Type B pancreatic cell (in vitro differentiated cells): Measurements from ENCODE around the gene TSPAN19. TPM values are rescaled to one million over a fixed set of nuclear protein-coding genes. Genes with fewer than 3 reads are reported as not detected.

ENCODE experiments used
- DNase-seq: peaks from one replicate; pipeline ENCODE4 v3.0.0; 2021; ENCODE audit warnings: mixed read lengths; ENCODE audit not compliant: unreplicated experiment; ENCODE audit errors: extremely low spot score
- H3K27ac Mint-ChIP-seq: 2 replicates; pipeline ENCODE4 v1.8.0; 2021; ENCODE audit warnings: mild to moderate bottlenecking, mixed read lengths
- H3K27me3 Mint-ChIP-seq: 2 replicates; pipeline ENCODE4 v1.8.0; 2021; ENCODE audit warnings: mixed read lengths
- H3K36me3 Mint-ChIP-seq: 2 replicates; pipeline ENCODE4 v1.8.0; 2021; ENCODE audit warnings: mixed read lengths
- H3K4me1 Mint-ChIP-seq: one replicate; pipeline ENCODE4 v1.8.0; 2021; ENCODE audit warnings: mixed read lengths; ENCODE audit not compliant: unreplicated experiment
- H3K4me3 Mint-ChIP-seq: 2 replicates; pipeline ENCODE4 v1.8.0; 2021; ENCODE audit warnings: mild to moderate bottlenecking, mixed read lengths
- H3K9me3 Mint-ChIP-seq: 2 replicates; pipeline ENCODE4 v1.8.0; 2021; ENCODE audit warnings: mixed read lengths
- total RNA-seq: library from RNA; stranded (reverse); gene quantifications from 2 replicates; pipeline ENCODE4 v1.2.1, GENCODE V29; 2021; ENCODE audit warnings: low replicate concordance
- TF ChIP-seq, protein P1 (sequence below): fragments of 200-600 bp; sonication (generic); conservative IDR thresholded peaks from 2 replicates; pipeline ENCODE4 v1.5.0; 2021; ENCODE audit warnings: antibody characterized with exemption, mild to moderate bottlenecking

Gene TSPAN19
- total RNA-seq, 1 donor from 2014 or later: 0.56 TPM

DNA sequence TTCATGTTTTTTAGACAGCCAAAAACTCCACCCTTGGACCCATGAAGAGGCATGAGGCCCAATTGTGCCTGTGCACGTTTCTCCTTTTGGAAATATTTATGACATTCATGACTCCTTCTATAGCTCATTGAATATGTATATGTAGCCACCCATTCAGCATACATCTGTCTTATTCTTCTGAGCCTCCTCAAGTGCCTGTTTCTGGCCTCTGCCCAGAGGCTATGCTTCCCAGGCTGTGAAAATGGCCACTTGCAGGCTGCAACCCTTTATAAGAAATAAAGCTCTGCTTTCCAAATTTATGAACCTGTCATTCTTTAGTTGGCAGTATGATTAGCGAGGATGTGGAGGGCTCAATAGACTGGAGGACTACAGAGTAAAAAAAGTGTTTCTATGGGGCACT, 35.3 kb downstream of the TSPAN19 start:
- Mint-ChIP-seq H3K4me1 (peaks cover 4% of the 10 kb centered on the region), H3K27ac (no peak overlapping the region), H3K36me3 (no peaks in the 10 kb centered on the region), H3K4me3 (no peak overlapping the region), H3K27me3 (no peaks in the 10 kb centered on the region), H3K9me3 (no peaks in the 10 kb centered on the region)
- no peak for DNase-seq
- TF ChIP-seq, protein P1, sequence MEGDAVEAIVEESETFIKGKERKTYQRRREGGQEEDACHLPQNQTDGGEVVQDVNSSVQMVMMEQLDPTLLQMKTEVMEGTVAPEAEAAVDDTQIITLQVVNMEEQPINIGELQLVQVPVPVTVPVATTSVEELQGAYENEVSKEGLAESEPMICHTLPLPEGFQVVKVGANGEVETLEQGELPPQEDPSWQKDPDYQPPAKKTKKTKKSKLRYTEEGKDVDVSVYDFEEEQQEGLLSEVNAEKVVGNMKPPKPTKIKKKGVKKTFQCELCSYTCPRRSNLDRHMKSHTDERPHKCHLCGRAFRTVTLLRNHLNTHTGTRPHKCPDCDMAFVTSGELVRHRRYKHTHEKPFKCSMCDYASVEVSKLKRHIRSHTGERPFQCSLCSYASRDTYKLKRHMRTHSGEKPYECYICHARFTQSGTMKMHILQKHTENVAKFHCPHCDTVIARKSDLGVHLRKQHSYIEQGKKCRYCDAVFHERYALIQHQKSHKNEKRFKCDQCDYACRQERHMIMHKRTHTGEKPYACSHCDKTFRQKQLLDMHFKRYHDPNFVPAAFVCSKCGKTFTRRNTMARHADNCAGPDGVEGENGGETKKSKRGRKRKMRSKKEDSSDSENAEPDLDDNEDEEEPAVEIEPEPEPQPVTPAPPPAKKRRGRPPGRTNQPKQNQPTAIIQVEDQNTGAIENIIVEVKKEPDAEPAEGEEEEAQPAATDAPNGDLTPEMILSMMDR: no peak

DNA sequence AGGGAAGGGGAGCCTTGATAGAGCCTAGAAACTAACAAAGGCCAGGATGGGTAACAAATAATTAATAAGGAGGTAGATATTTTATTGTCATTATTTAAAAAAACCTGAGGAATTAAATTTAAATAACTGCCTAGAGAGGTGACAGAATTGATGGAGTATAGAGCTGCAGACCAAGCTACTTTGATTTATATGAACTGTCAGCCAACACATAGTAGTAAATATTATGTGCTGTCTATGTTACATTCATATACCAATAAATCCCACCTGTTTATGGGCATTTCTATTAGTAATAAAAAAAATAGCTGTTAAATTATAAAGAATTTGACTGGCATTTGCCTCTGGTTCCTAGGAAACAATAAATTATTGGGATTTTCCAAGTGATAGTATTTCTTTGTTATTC, 37.7 kb downstream of the TSPAN19 start:
- Mint-ChIP-seq H3K36me3 (no peaks in the 10 kb centered on the region), H3K27ac (no peak overlapping the region), H3K27me3 (no peaks in the 10 kb centered on the region), H3K9me3 (no peaks in the 10 kb centered on the region), H3K4me1 (peaks cover 7% of the 10 kb centered on the region), H3K4me3 (no peak overlapping the region)
- TF ChIP-seq, protein P1: no peak
- no peak for DNase-seq

DNA sequence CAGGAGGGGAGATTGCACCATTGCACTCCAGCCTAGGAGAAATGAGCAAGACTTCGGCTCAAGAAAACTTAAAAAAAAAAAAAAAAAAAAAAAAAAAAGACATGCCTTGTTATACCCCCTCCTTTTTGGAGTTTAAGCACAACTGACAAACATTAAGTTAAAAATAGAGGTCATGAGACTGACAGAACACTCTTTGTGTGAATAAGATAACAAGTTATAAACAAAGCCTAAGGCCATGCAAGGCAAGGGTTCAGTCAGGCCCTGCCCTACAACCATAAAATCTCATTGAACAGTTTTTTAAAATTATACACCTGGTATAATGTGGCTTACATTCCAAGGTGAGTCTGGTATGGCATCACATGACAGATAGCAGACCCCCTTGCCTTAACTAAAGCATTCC, 39.3 kb downstream of the TSPAN19 start:
- Mint-ChIP-seq H3K27me3 (no peaks in the 10 kb centered on the region), H3K9me3 (no peaks in the 10 kb centered on the region), H3K4me1 (peaks cover 7% of the 10 kb centered on the region), H3K4me3 (no peak overlapping the region), H3K27ac (no peak overlapping the region), H3K36me3 (no peaks in the 10 kb centered on the region)
- DNase-seq: no peak
- TF ChIP-seq, protein P1: no peak

DNA sequence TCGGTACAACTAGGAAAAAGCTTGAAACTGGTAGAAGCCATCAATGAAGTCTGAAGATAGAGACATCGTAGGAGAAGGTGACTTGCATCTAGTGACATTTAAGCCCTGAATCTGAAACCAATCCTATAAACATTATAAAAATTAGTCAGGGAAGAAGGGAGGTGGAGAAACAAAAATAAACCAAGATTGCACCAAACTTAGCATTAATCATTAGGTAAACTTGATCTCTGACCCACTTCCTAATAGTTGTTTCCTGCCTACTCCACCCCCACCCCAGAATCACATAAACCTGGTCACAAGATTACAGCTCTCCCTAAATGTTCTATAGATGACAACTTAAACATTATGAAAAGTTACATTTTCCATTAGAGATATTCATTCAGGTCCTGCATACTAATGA, 40.4 kb downstream of the TSPAN19 start:
- H3K9me3 Mint-ChIP-seq: no peaks in the 10 kb centered on the region
- TF ChIP-seq, protein P1: no peak
- H3K27me3 Mint-ChIP-seq: no peaks in the 10 kb centered on the region
- H3K4me3 Mint-ChIP-seq: no peak overlapping the region
- DNase-seq: no peak
- peaks cover 7% of the 10 kb centered on the region for H3K4me1 Mint-ChIP-seq
- no peak overlapping the region for H3K27ac Mint-ChIP-seq
- H3K36me3 Mint-ChIP-seq: no peaks in the 10 kb centered on the region

DNA sequence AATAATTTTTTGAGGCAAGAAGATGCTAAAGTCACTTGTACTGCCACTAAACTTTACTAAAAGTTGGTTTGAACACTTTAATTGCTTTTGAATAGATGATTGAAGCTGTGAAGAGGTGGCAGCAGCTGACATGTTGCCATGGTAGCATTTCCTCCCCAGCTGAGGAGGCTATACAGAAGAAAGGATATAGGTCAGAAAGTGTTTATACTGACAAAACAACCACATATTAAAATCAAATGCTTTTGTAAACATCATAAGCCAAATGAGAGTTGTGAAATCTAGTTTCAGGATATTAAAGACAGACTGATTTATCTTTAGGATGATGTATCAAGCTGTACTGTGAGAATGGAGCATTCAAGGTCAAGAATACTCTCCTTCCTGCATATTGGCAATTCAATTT, 41.7 kb downstream of the TSPAN19 start:
- no peak overlapping the region for H3K4me3 Mint-ChIP-seq
- H3K27ac Mint-ChIP-seq: no peak overlapping the region
- peaks cover 7% of the 10 kb centered on the region for H3K4me1 Mint-ChIP-seq
- TF ChIP-seq, protein P1: no peak
- H3K27me3 Mint-ChIP-seq: no peaks in the 10 kb centered on the region
- no peak for DNase-seq
- H3K36me3 Mint-ChIP-seq: no peaks in the 10 kb centered on the region
- no peaks in the 10 kb centered on the region for H3K9me3 Mint-ChIP-seq

DNA sequence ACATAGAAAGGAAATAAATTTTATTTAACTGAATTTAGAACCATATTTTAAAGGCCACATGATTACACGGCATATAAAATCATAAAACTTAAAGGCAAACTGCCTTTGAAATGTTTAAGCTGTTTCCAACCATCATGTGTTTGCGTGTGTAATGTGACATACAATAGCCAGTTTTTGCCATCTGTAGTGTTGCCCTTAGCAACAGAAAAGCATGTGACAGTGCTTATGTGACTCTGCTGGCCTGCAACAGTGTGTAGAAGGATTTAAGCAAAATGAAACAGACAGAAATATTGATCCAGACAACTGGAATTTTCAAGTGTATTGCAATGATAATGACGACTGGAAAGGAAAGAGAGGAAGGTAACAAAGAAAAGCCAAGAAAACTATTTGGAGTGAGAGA, 49.5 kb downstream of the TSPAN19 start:
- DNase-seq: no peak
- no peaks in the 10 kb centered on the region for H3K36me3 Mint-ChIP-seq
- no peaks in the 10 kb centered on the region for H3K9me3 Mint-ChIP-seq
- no peak overlapping the region for H3K4me3 Mint-ChIP-seq
- no peaks in the 10 kb centered on the region for H3K27me3 Mint-ChIP-seq
- no peaks in the 10 kb centered on the region for H3K4me1 Mint-ChIP-seq
- H3K27ac Mint-ChIP-seq: no peak overlapping the region
- TF ChIP-seq, protein P1: no peak
